GM21737 (cell line): ENCODE data around the gene NEU1.
A peak's percentile ranks its signal among the peaks of the same experiment; 100 is the strongest.
"Not testable (repeated sequence)": the region's sequence is repeated elsewhere in the genome, so short reads cannot be mapped to it uniquely, and the experiment has no call there.

ENCODE experiments used
- ATAC-seq: cut with Tn5 transposase; IDR thresholded peaks from one replicate; pipeline ENCODE4 v1.9.1; 2021; ENCODE audit warnings: mild to moderate bottlenecking, moderate library complexity; ENCODE audit not compliant: unreplicated experiment

The NEU1 gene

DNA sequence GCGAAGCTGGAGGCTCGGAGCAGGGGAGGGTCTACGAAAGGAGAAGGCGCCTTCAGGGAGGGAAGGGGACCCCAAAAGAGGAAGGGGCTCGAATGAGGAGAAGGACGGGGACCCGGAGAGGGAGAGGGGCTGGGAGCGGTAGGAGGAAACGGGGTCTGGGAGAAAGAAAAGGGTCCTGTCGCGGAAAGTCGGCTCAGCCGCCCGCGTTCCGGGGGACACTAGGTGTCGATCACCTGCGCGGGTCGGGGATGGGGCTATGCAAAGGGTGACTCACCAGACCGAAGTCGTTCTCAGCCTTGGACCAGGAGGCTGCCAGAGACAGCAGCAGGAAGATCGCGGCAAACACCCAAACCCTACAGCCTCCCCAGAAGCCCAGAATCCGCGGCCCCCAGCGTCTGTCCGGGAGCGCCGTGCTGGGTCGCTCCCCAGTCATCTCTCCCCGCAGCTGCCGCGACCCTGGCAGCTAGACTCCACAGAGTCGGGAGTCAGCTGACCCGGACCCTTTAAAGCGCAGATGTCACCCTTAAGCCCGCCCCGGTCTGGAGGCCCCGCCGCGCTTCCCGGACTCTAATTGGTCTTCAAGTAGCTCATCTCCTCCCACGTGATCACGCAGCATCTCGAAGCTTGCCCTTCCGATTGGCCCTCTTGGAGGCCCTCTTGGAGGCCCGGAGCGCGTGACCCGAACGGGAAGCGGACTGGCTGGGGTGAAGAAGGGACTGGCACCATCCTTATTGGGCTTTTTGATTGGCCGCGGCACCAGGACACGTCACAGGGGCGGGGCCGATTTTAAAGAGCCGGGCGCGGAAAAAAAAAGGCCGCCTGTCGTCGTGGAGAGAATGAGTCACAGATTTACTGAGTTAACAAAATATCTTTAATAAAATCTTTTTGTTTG lies at the start of gene NEU1:
NEU1 (minus strand) TSS at position 478 of the 892 bp plus-strand sequence; CDS start at position 433, 45 bp downstream.
- ATAC-seq: peak; percentile 91

DNA sequence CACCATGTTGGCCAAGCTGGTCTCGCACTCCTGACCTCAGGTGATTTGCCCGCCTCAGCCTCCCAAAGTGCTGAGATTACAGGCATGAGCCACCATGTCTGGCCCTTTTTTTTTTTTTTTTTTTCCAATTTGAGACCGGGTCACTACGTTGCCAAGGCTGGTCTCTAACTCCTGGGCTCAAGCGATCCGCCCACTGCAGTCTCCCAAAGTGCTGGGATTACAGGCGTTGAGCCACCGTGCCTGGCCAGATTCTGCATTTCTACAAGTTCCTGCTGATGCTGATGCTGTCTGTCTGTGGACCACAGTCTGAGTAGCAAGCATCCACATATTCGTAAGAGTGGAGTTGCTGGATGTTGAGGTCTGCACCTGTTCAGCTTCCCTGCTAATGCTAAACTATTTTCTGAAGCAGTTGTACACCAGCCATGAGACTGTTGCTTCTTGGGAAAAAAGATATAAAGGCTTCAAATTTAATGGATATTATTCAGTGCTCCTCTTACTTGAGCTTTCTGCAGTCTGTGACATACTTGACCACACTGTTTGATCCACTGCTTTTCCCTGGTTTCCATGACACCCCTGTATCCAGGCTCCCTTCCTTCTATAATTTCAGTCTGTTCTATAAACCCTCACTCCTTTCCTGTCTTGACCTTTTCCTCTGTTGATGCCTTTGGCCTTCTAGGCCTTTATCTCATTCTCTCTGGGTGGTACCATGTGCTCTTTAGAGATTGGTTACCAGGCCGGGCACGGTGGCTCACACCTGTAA lies 49.4 kb upstream of the NEU1 start:
- ATAC-seq: no peak

DNA sequence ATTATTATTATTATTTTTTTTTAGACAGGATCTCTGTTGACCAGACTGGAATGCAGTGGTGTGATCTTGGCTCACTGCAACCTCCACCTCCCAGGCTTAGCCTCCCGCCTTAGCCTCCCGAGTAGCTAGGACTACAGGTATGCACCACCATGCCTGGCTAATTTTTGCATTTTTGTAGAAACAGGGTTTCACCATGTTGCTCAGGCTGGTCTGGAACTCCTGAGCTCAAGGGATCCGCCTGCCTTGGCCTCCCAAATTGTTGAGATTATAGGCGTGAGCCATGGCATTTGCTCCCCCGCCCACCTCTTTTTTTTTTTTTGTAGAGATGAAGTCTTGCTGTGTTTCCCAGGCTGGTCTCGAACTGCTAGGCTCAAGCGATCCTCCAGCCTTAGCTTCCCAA lies 46.7 kb upstream of the NEU1 start:
- not testable (repeated sequence) for ATAC-seq

DNA sequence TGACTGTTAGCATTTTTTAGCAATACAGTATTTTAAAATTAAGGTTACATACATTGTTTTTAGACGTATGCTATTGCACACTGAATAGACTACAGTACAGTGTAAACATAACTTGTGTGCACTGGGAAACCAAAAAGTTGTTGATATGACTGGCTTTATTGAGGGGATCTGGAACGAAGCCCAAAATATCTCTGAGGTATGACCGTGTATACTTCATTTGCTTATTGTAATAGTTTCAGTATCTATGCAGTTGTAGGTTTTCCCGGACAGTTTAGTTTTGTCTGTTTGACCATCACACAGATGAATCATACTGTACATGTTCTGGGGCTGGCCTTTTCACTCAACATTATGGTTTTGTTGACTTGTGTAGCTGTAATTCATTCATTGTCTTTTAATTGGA lies 46.2 kb upstream of the NEU1 start:
- peak; percentile 63 for ATAC-seq

DNA sequence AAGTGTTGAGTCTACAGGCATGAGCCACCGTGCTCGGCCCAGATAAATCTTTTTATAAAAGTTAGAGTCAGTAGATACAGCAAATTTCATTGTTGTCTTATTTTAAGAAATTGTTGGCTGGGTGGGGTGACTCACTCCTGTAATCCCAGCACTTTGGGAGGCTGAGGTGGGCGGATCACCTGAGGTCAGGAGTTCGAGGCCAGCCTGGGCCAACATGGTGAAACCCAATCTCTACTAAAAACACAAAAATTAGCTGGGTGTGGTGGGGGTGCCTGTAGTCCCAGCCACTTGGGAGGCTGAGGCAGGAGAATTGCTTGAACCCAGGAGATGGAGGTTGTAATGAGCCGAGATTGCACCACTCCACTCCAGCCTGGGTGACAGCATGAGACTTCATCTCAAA lies 45.6 kb upstream of the NEU1 start:
- ATAC-seq: not testable (repeated sequence)

DNA sequence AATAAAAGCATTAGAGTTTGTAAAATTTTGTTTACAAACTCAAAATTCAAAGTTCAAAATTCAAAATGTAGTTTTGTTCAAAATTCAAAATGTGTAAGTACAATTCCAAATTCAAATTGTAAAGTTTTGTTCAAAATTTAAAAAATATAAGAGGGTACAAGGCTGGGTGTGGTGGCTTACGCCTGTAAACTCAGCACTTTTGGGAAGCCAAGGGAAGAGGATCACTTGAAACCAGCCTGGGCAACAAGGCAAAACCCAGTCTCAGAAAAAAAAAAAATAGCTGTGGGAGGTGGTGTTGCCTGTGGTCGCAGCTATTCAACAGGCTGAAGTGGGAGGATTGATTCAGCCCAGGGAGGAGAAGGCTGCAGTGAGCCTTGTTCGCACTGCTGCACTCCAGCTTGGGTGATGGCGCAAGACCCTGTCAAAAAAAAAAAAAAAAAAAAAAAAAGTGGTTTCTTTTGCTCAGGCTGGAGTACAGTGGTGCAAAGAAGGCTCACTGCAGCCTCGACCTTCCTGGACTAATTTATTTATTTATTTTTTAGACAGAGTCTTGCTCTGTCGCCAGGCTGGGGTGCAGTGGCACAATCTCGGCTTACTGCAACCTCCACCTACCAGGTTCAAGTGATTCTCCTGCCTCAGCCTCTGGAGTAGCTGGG lies 44.7 kb upstream of the NEU1 start:
- ATAC-seq: no peak

DNA sequence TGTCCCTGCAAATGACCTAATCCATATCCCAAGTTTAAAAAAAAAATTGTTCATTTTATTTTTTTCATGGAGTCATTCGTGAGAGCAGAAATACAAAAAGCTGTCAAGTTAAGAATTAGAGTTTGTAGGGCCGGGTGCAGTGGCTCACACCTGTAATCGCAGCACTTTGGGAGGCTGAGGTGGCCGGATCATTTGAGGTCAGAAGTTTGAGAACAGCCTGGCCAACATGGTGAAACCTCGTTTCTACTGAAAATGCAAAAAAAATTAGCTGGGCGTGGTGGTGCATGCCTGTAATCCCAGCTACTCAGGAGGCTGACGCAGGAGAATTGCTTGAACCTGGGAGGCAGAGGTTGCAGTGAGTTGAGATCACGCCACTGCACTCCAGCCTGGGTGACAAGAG lies 44.1 kb upstream of the NEU1 start:
- not testable (repeated sequence) for ATAC-seq

DNA sequence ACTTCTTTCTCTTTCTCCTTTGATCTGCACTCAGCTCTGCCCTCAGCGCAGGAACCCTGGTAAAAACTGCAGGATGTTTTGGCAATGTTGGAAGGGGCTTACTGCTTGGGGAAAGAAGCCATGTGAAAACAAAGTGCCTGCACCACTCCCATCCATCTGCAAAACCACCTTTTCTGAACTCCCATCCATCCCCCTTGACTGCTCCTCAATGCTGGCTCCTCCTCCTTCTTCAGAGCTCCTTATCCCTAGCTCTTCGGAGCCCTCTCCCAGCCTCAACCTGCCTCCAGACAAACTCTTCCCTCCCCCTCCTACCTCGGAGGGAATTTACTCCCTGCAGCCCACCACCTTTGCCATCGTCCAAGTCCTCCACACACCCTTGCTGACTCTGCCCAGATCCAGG lies 43.5 kb upstream of the NEU1 start:
- no peak for ATAC-seq

DNA sequence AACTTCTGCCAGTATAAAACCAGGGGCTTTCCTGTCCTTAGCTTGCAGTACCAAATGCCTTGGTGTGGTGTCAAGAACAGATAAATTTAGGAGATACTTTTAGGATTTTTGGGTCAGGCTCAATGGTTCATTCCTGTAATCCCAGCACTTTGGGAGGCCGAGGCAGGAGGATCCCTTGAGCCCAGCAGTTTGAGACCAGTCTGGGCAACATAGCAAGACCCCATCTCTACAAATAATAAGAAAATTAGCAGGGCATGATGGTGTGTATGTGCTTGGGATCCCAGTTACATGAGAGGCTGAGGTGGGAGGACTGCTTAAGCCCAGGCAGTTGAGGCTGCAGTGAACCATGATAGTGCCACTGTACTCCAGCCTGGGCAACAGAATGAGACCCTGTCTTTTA lies 42.4 kb upstream of the NEU1 start:
- ATAC-seq: no peak

DNA sequence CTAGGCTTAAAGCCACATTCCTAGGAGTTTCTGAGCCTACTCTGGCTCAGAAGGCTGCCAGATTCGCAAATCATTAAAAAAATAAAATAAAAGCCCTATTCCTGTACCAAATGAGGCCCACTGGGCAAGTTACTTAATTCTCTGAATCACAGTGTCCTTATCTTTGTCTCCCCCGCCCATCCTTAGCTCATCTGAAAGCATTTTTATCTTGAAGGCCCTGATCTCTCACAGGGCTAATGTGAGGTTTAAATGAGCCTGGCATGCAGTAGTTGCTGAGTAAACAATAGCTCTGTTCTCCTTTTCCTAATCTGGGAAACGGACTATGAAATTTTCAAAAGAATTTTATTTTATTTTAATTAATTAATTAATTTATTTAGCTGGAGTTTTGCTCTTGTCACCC lies 41.3 kb upstream of the NEU1 start:
- no peak for ATAC-seq

DNA sequence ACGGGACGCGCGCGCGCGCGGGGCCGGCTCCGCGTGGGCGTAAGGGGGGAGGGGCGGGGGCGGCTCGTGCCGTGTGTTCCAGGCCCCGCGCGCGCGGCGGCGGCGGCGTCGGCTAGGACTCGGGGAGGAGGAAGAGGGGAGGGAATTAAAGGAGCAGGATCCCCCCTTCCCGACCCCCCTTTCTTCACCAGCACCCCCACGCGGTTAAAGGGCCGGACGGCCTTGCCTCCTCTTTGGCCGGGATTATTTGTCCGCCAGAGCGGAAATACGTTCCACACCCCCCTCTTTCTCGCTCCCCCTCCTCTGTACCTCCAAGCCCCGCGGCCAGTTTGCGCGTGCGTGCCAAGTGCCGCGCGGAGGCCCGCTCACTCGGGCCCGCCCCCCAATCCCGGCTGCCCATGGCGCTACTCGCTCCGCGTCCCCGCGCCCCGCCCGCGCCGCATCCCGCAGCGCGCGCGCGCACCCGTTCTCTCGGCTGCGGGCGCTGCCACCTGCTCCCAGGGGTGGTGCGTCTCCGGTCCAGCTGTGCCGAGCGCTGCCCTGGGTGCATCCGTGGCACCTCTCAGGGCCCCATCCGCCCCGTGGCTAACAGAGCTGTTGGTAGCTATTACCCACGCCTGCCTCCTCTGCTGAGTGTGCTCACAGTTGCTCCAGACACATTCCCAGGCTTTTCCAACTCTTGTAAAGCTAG lies 39.5 kb upstream of the NEU1 start, which contains the start of gene ZBTB12:
ZBTB12 (minus strand) TSS at position 134 of the 691 bp plus-strand sequence. CDS start 781 bp downstream, outside the sequence.
- no peak for ATAC-seq

DNA sequence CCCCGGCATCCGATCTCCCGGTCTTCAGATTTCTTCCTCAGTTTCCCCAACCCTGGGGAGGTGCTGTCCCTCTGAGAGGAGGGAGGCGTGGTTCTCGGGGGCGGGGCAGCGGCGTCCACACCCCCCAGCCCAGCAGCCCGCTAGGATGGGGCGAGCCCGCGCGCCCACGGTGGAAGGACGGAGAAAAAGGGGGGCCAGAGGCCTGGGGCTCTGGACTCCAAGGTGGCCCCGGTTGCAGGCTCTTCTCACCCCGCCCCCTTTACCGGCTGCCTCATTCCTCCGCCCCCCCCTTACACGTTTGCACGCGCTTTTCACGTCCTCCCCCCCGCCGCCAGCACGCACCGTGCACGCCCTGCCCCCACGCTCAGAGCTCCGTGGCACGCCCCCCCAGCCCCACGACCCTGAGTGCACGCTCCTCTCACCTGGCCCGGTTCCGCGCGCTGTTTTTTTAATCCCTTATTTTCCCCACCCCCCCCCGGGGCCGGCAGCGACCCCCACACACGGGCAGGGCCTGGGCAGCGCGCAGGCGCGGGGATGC lies 38.9 kb upstream of the NEU1 start:
- no peak for ATAC-seq

DNA sequence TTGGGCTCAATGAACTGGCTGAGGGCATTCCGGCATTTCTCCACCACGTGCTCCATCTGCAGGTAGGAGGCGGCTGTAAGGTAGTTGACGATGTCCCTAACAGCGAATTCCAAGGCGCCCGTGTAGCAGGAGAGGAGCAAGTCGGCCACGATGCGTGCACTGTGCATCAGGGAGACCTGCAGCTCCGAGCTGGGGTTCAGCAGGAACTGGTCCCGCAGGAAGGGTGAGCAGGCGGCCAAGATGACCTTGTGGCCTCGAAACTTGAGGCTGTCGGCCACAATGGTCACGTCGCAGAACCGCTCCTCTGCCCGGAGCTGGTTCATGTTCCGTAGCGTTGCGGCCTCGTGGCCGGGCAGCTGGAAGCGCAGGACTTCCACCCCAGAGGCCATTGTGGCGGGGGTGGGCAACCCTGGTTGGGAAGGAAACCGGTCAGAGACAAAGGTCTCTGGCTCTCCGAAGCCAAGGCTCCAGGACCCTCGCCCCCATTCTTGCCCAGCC lies 38.3 kb upstream of the NEU1 start:
- ATAC-seq: no peak

DNA sequence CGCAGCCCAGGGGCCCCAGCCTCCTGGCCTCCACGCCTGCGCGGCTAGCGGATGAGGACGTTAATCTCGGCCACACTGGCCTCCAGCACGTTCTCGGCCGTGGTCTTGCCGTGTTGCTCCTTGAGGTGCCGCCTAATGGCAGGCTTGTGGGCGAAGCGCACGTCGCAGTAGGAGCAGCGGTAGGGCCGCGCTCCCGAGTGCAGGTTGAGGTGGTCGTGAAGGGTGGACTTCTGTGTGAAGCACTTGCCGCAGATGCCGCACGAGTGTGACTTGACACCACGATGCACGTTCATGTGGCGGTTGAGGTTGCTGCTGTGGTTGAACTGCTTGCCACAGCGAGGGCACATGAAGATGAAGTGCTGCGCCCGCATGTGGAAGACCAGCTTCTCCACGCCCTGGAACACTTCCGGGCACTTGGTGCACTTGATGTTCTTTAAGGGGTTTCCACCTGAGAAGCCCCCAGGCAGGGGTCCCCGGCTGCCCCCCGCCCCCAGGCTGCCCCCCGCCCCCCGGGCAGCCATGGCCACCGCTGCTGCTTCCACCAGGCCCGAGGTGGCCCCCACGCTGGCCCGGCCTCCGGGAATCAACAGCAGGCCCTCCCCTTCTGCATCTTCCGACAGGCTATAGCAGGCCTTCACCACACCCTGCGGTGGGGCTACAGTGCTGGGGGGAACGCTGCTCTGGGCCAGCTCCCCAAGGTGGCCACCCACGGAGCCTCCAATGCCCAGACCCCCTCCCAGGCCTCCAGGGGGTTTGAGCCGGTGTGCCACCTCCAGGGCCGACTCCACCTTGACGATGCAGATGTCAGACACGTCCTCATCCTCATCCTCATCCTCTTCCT lies 37.5 kb upstream of the NEU1 start:
- no peak for ATAC-seq

DNA sequence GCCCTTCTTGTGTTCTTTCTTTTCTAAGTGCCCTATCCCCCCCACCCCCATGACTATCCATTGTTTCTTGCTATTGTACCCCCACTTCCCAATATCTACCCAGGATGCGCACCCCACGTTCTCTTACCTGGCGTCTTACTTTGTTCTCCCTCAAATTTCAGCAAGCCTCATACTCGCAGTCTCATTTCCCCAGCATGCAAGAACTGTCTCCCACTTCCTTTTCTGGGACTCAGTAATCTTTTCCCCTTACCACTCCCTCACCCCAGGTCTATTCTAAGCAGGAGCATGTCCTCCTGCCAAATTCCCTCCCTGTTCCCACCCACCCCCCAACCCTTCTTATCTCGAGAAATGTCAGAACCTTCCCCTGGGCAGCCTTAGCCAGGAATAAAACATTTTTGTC lies 36.6 kb upstream of the NEU1 start:
- no peak for ATAC-seq

DNA sequence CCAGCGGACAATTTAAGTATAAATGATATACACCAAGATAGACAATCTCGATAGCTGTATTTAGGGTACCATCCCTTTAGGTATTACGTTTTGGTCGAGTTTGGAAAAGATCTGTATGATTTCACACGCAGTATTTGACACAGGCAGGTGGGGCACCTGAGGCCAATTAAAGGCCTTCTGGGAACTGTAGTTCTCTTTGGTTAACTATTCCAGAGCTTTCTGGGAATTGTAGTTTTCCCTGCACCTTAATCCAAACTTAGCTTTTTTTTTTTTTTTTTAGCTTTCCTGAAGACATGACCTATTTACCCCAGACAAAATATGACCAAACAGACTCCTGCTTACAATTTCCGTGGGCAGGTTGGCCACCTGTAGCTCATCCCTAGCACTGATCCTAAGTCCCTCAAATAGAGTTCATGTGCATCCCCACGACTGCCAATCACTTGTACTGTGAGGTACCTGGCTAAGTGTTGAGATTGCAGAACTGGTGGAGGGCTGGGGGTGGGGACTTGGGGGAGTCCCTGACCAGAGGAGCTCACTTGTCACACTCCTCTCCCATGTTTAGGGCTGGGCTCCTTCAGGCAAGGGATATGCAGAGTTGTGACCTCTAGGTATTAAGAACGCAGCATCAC lies 35.9 kb upstream of the NEU1 start:
- ATAC-seq: no peak

DNA sequence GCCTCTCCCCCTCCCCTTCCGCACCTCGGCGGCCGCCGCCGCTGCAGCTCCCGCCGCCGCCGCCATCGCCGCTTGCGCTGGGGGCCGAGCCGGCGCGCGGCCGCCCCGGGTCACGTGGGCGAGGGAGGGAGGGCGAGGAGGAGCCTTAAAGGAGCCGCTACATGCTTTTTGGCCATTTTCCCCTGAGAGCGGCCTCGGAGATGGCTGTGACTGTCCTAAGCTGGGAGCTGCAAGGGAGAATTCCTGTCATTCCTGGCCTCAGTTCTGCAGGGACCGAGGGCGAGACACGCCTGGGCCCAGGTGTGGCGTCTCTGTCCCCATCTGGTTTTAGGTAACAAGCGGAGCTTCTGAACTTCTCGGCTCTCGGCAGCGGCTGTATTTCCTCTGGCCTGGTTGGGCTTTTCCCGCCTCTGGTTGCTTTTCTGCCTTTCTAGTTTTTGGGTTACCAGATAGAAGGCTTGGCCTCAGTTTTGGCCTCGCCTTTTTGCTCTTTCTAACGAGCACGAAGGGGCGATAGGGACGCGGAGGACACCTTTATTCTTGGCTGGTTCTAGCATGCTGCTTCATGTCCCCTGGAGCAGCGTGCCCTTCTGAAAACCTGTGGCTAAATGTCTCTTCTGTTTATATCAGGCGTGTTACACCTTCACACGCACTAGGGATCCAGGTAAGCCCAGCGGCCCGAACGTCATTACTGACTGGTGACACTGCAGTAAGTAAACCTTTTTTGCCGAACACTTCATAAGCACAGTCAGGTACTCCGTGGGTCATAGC lies 35.2 kb upstream of the NEU1 start, which contains the start of gene EHMT2:
EHMT2 (minus strand) TSS at position 87 of the 771 bp plus-strand sequence; CDS start at position 66, 21 bp downstream.
- ATAC-seq: peak; percentile 53
